Effector CD8-positive, alpha-beta T cell (primary cell): ENCODE measurements around the gene DCUN1D3.
"Not testable (repeated sequence)": the region's sequence is repeated elsewhere in the genome, so short reads cannot be mapped to it uniquely, and the experiment has no call there.

Experiments used
- DNase-seq: peaks from one replicate; lab custom pipeline; 2025; lab: John Stamatoyannopoulos, UW

The DCUN1D3 gene

GRCh38 chr16:20862162-20862960 lies 37.8 kb downstream of the DCUN1D3 start:
- DNase-seq: no peak

- not testable (repeated sequence) for DNase-seq
Observed at GRCh38 chr16:20860995-20861394, 39.2 kb downstream of the DCUN1D3 start.

GRCh38 chr16:20860361-20860760 lies 39.8 kb downstream of the DCUN1D3 start:
- no peak for DNase-seq

GRCh38 chr16:20859699-20860098 lies 40.5 kb downstream of the DCUN1D3 start:
- no peak for DNase-seq

GRCh38 chr16:20859229-20859628 lies 40.9 kb downstream of the DCUN1D3 start:
- no peak for DNase-seq

DNA sequence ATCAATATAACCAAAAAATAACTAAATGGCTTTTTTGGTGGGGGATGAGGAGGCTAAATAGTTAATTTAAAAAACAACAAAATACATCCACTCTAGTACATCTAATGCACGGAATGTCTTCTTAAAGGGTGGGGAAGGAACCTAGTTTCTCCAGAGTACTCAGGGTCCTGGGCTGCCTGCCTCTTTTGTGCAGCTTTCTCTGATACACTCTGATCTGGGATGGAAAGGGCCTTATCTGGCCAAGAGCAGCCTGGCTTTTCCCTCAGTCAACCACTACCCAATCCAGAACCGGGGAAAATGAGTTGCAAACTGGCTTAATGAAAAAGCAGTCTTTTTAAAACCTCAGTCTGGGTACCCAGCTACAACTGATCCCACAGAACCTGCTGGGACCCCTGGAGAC lies 42.9 kb downstream of the DCUN1D3 start:
- DNase-seq: no peak

- DNase-seq: no peak
Observed at GRCh38 chr16:20854963-20855362, 45.2 kb downstream of the DCUN1D3 start.

- DNase-seq: no peak
Observed at GRCh38 chr16:20853981-20854620, 46.1 kb downstream of the DCUN1D3 start.

GRCh38 chr16:20853143-20853542 lies 47.0 kb downstream of the DCUN1D3 start:
- DNase-seq: no peak

- no peak for DNase-seq
Observed at GRCh38 chr16:20851601-20852000, 48.6 kb downstream of the DCUN1D3 start.

DNA sequence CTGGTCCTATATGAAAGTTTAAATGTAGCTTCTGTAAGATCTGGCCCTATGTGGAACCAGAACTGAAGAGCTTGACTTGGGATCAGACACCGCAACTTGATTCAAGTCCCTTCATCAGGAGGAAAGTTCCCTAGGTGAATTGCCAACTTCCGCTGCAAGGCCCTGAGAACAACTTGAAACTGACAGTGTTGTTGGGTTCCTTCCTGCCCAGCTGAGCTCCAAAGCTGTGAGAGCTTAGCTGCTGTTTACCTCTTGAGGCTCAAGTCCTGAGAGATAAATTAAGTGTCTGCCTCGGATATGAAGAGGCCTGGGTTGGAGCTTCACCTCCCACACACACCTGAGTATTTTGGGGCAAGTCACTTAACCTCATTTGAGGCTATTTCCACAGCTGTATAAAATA lies 49.2 kb downstream of the DCUN1D3 start:
- no peak for DNase-seq

GRCh38 chr16:20849589-20850390 lies 50.4 kb downstream of the DCUN1D3 start:
- DNase-seq: peak; percentile 39

DNA sequence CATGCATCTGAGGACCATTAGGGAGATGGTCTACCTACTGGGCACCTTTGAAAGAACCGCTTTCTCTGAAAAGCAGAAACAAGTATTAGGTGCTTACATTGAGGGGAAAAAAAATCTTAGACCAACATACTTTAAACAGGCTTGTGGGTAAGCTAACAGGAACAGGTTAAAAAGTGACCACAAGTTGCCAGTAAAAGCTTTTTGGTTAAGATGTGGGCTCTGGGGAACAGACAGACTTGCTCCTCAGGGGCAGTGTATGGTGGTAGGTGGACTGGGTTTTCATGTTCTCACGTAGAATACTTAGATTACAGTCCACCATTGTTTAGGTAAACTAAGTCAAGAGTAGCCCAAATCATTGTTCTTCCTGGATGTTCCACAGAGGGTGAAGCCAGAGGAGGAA lies 52.6 kb downstream of the DCUN1D3 start:
- no peak for DNase-seq

GRCh38 chr16:20846551-20846950 lies 53.6 kb downstream of the DCUN1D3 start:
- DNase-seq: no peak

DNA sequence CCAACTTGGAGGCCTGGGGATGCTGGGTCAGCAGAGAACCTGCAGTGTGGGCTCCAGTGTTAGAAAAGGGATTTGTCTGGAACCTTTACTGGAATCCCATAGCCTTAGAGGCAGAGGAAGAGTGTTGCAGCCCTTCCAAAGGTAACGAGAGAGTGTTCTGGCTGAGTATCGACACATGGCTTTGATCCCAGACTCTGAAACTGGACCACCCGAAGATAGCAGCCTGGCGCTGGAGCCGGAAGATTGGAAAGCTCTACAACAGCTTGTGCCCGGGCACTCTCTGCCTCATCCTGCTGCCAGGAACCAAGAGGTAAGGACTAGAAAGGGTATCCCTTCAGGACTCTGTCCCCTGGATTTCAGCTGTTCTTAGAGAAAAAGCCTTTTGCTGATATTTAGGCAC lies 54.1 kb downstream of the DCUN1D3 start:
- no peak for DNase-seq

DNA sequence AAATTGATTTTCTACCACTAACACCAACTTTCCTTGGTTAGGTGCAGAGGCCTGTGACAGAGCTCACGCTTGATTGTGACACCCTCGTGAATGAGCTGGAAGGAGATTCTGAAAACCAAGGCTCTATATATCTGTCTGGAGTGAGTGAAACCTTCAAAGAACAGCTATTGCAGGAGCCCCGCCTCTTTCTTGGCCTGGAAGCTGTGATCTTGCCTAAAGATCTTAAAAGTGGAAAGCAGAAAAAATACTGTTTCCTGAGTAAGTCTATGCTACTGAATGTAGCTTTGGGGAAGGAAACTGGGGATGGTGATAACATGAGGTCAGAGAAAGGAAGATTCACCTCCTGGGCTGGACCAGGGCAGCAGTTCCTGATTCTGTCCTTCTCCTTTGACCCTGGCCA lies 55.6 kb downstream of the DCUN1D3 start:
- DNase-seq: no peak

DNA sequence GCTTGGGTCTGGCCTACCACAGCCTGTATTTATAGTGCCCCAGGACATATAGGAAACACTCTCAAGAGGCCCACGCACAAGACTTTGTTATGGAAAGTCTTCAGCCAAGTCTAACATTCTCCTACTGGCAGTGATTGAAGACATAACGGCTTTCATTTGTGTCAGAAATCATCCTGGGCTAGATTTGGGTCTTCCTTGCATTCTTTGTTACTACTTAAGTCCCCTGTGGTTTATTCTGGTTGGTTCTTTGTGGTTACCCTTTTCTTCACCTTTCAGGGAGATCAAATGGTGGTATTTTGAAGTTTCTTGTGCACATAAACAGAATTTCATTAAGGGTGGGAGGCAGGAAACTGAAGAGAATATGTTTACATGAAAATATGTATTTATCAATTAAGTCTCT lies 56.1 kb downstream of the DCUN1D3 start:
- no peak for DNase-seq

DNA sequence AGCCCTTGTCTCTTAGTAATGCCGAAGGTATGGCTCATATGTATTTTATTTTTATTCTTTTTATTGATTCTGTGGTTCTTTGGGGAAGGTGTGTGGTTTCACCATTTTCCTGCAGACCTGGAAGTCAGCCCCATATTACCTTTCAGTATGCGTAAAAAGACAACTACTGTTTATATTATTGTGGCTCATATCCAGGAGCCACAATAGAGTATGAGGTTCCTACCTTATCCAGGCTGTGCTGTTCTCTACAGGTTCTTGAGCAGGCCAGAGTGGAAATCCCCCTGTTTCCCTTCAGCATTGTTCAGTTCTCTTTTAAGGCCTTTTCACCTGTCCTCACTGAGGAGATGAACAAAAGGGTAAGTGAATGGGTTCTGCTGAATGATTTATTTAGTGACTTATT lies 60.7 kb downstream of the DCUN1D3 start:
- no peak for DNase-seq

DNA sequence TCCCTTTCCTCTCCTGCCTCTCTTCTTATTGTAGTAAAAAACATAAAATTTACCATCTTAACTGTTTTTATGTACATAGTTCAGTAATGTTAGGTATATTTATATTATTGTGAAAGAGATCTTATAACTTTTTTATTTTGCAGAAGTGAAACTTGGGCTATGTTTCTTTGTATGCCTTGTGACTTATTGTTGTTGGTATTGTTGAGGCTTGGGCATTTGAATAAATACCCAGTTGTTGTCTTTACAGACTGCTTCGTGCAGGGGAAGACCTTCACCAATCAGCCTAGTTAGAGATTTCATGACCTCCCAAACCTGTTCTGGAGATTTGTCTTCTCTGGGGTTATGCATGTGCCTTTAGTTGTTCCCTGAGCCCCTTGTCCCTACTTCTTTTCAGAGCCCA lies 61.9 kb downstream of the DCUN1D3 start:
- DNase-seq: no peak

GRCh38 chr16:20833086-20833485 lies 67.1 kb downstream of the DCUN1D3 start:
- DNase-seq: no peak

- DNase-seq: no peak
Observed at GRCh38 chr16:20830372-20830771, 69.8 kb downstream of the DCUN1D3 start.

GRCh38 chr16:20829536-20829935 lies 70.6 kb downstream of the DCUN1D3 start:
- DNase-seq: no peak
